Subcutaneous abdominal adipose tissue (tissue), 5 donors: ENCODE results near the gene TAS2R39.
"Not testable (repeated sequence)": the region's sequence is repeated elsewhere in the genome, so short reads cannot be mapped to it uniquely, and the experiment has no call there.

Source experiments
- H3K27ac ChIP-seq: one replicate; pipeline ENCODE4 v1.7.0; 2013; ENCODE audit warnings: low read depth, mild to moderate bottlenecking, inconsistent platforms, low read length, moderate library complexity
- H3K27me3 ChIP-seq, 5 donors: one replicate each; pipeline ENCODE4 v1.7.0; 2013; ENCODE audit warnings: low read length in 5 of 5, inconsistent platforms in 1 of 5; ENCODE audit not compliant: control insufficient read depth in 5 of 5, insufficient read depth in 4 of 5
- H3K36me3 ChIP-seq, 5 donors: one replicate each; pipeline ENCODE4 v1.7.0; 2013; ENCODE audit warnings: low read length in 5 of 5; ENCODE audit not compliant: control insufficient read depth in 5 of 5, insufficient read depth in 5 of 5
- H3K4me1 ChIP-seq, 5 donors: one replicate each; pipeline ENCODE4 v1.7.0; 2013; ENCODE audit warnings: low read length in 5 of 5, mild to moderate bottlenecking in 3 of 5, moderate library complexity in 1 of 5; ENCODE audit not compliant: control insufficient read depth in 5 of 5, insufficient read depth in 5 of 5
- H3K4me3 ChIP-seq, 5 donors: one replicate each; pipeline ENCODE4 v1.7.0; 2013; ENCODE audit warnings: low read length in 5 of 5, low read depth in 1 of 5
- H3K9ac ChIP-seq, 5 donors: one replicate each; pipeline ENCODE4 v1.7.0; 2013; ENCODE audit warnings: low read length in 5 of 5, mild to moderate bottlenecking in 4 of 5, moderate library complexity in 3 of 5
- H3K9me3 ChIP-seq, 5 donors: one replicate each; pipeline ENCODE4 v1.7.0; 2013; ENCODE audit warnings: low read length in 5 of 5; ENCODE audit not compliant: control insufficient read depth in 5 of 5
- donor health status: healthy.
- donor health status: healthy.
- donor health status: healthy.
- donor health status: healthy.
- donor health status: healthy.

The TAS2R39 gene

DNA sequence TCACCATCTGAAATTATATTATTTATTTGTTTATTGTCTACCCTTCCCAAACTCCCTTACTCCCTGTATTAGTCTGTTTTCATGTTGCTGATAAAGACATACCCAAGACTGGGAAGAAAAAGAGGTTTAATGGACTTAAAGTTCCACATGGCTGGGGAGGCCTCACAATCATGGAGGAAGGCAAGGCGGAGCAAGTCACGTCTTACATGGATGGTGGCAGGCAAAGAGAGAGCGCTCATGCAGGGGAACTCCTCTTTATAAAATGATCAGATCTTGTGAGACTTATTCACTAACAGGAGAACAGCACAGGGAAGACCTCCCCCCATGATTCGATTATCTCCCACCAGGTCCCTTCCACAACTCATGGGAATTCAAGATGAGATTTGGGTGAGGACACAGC, 30.3 kb downstream of the TAS2R39 start:
- H3K27me3 ChIP-seq, H3K36me3 ChIP-seq, H3K27ac ChIP-seq, H3K9me3 ChIP-seq, H3K4me3 ChIP-seq, H3K9ac ChIP-seq: not testable (repeated sequence)
- H3K4me1 ChIP-seq, result peaks cover 0 to 11% (median 0%) of the 10 kb centered on the region in 5 donors

DNA sequence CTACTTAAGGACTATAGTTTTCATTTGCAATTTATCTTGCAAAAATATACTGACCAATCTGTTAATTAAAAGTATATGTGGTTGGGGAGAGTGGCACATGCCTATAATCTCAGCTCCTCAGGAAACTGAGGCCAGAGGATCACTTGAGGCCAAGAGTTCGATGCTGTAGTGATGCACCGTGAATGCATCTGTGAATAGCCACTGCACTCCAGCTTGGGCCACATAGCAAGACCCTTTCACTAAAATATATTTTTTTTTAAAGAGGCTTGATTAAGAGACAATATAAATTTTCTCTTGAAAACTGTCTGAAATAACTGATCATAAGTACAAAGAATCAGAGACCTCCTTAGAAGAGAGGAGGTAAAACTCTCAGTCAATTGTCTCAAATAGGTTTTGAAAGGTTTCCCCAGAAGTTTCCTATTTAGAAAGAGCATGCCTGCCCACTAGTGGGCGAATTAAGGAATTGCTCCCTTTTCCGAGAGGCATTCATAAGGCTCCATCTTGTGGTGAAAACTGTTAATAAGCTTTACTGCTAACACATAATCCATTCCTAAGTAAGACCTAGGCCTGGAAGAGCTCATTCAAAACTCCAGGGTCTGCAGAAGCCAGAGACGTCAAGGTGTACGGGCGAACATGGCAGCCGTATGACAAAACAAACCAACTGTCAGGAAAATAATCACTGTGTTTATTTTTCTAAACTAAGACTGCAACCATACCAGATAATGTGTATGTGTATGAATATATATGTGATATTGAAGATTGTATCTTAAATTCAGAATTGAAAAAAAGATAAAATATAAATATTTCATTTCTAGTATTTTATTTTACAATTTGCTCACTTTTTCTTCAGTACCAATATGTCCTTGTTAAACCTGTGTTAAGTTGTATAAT, 31.8 kb downstream of the TAS2R39 start:
- peaks cover 0 to 3% (median 0%) of the 10 kb centered on the region in 5 donors for H3K9me3 ChIP-seq
- peaks cover 0 to 4% (median 0%) of the 10 kb centered on the region in 5 donors for H3K4me1 ChIP-seq
- H3K4me3 ChIP-seq, result no peak overlapping the region
- no peaks in the 10 kb centered on the region for H3K36me3 ChIP-seq
- H3K9ac ChIP-seq, result no peak overlapping the region
- H3K27ac ChIP-seq, result no peak overlapping the region
- peaks cover 0 to under 1% (median 0%) of the 10 kb centered on the region in 5 donors for H3K27me3 ChIP-seq

DNA sequence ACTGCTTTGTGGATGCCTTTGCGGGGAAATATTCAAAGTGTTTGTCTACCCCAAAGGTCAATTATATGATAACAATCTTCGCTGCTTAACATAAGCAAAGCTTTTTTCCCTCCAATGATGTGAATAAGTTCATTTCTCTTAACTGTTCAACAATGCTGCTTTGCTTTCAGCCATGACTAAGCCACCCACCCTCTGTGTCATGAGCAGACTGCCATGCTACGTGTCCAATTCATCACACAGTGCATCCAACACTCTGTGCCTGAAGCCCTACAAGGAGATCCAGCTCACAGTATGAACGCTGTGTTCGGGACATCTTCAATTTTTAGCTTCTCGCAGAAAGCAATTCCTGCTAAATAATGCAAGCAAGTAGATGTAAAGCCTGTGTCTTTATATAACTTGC, 32.9 kb downstream of the TAS2R39 start:
- Histone ChIP-seq H3K4me1 (no peaks in the 10 kb centered on the region), H3K9ac (no peak overlapping the region), H3K27me3 (no peaks in the 10 kb centered on the region), H3K27ac (no peak overlapping the region), H3K4me3 (no peak overlapping the region), H3K9me3 (peaks cover 0 to 3% (median 0%) of the 10 kb centered on the region in 5 donors), H3K36me3 (no peaks in the 10 kb centered on the region)

DNA sequence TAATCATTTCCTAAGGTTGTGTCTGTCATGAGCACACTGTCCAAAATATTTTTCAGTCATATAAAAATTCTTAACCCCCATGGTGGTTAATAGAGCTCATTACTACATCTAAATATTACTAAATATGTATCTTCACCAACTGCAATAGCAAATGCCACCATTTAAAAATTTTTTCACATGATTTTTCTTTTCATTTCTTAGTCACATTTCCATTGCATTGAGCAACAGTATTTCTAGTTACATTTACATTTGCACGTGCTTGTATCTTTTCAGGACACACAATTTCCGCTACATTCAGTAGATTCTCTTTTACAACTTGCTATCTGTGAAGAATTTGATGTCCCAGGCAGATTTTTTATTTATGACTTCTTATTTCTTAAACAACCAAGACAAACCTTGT, 33.5 kb downstream of the TAS2R39 start:
- Histone ChIP-seq H3K4me1 (no peaks in the 10 kb centered on the region), H3K4me3 (no peak overlapping the region), H3K9ac (no peak overlapping the region), H3K27me3 (no peaks in the 10 kb centered on the region), H3K36me3 (no peaks in the 10 kb centered on the region), H3K27ac (no peak overlapping the region), H3K9me3 (peaks cover 0 to 3% (median 0%) of the 10 kb centered on the region in 5 donors)

DNA sequence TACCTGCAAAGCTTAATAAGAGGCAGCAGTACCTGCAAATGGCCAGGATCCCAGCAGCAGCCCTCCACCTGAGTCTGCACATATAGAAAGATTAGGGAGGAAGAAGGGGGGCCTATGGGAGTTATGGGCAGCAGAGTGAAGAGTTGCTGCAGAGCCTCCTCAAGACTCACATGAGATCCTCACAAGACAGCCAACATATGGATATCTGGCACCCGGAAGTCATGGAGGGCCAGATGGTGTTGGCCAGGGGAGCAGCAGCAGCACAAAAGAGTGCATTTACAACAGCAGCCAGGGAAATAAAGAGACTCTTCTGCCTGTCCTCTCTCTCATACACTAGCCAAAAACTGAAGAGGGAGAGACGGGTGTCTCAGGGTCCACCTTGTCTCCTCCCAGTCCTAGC, 34.6 kb downstream of the TAS2R39 start:
- Histone ChIP-seq H3K36me3 (no peaks in the 10 kb centered on the region), H3K27ac (no peak overlapping the region), H3K9ac (no peak overlapping the region), H3K27me3 (no peaks in the 10 kb centered on the region), H3K4me3 (no peak overlapping the region), H3K9me3 (no peaks in the 10 kb centered on the region), H3K4me1 (peaks cover 0 to 4% (median 0%) of the 10 kb centered on the region in 5 donors)

DNA sequence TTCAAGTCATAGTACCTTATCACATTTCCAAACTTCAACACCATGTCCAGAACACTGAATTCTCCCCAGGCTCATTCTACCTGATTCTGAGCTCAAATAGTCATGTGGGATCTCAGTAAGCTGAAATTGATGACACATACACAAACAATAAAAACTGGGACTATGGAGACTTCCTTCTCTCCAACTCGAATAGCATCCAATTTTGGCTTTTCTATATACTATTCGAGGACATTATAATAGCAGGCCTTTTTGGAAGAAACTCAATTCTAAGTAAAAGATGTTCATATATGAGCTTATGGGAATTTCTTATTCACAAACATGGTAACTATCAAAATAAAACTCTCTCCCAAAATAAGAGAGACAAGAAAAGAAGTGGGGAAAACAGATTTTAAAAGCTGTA, 38.1 kb downstream of the TAS2R39 start:
- H3K36me3 ChIP-seq, result no peaks in the 10 kb centered on the region
- H3K4me1 ChIP-seq, result peaks cover 0 to 4% (median 0%) of the 10 kb centered on the region in 5 donors
- H3K9ac ChIP-seq, result no peak overlapping the region
- H3K4me3 ChIP-seq, result no peak overlapping the region
- no peaks in the 10 kb centered on the region for H3K27me3 ChIP-seq
- H3K27ac ChIP-seq, result no peak overlapping the region
- H3K9me3 ChIP-seq, result no peaks in the 10 kb centered on the region

DNA sequence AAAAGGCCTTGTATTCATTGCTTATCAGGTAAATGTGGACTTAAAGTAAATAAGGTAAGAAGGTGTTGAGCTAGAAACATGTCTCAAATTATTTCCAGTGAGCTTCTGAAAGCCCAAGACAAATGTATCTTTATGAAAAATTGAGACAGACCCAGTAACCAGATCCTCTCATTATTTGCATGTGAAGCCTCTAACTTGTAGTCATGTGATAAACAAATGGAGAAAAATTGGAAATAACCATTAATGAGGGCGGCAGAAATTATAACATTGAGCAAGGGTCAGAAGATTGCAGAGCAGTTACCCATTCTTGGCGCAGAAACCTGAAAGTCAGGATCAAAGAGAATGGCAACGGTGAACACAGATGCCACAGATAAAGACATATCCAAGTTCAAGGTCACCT, 38.5 kb downstream of the TAS2R39 start, which contains the start of gene TAS2R40:
Gene TAS2R40 (plus strand): TSS at position 301 of the 400 bp plus-strand sequence. CDS start 42 bp downstream, at position 343.
- H3K27ac ChIP-seq, result no peak within 1 kb of the TSS
- H3K4me3 ChIP-seq, result no peak within 1 kb of the TSS
- H3K27me3 ChIP-seq, result no peaks in the 10 kb centered on the region
- no peaks in the 10 kb centered on the region for H3K9me3 ChIP-seq
- peaks cover 0 to 4% (median 0%) of the 10 kb centered on the region in 5 donors for H3K4me1 ChIP-seq
- H3K36me3 ChIP-seq, result no peaks in the 10 kb centered on the region
- H3K9ac ChIP-seq, result no peak within 1 kb of the TSS

DNA sequence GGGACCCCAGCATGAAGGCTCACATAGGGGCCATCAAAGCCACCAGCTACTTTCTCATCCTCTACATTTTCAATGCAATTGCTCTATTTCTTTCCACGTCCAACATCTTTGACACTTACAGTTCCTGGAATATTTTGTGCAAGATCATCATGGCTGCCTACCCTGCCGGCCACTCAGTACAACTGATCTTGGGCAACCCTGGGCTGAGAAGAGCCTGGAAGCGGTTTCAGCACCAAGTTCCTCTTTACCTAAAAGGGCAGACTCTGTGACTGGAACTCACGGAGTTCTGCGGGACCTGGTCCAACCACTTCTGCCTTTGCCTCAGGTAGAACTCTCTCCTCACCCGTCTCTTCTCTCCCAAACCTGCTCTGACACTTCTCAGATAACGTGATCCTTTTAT, 39.6 kb downstream of the TAS2R39 start:
- no peaks in the 10 kb centered on the region for H3K9me3 ChIP-seq
- no peak overlapping the region for H3K9ac ChIP-seq
- H3K36me3 ChIP-seq, result no peaks in the 10 kb centered on the region
- peaks cover 0 to 6% (median 0%) of the 10 kb centered on the region in 5 donors for H3K4me1 ChIP-seq
- no peaks in the 10 kb centered on the region for H3K27me3 ChIP-seq
- no peak overlapping the region for H3K4me3 ChIP-seq
- no peak overlapping the region for H3K27ac ChIP-seq

DNA sequence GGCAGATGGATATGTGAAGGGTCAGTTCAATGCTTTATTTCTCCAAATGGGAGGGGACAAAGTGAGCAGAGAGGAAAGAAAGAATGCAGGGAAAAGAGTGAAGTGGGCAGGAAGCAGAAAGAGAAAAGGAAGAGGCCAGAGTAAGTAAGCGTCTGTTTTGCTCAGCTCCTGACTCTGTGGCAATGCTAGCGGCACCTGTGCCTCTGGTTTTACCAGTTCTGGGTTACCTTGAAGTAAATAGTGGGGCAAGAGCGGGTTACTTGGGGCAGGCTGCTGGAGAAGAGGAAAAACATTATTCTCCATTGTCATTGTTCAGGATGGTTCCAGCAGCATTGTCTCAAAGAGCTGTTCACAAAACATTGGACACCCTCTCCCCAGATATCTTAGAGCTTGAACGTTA, 40.6 kb downstream of the TAS2R39 start:
- H3K27me3 ChIP-seq, result no peaks in the 10 kb centered on the region
- H3K9ac ChIP-seq, result no peak overlapping the region
- H3K4me1 ChIP-seq, result peaks cover 0 to 7% (median 0%) of the 10 kb centered on the region in 5 donors
- H3K36me3 ChIP-seq, result no peaks in the 10 kb centered on the region
- H3K4me3 ChIP-seq, result no peak overlapping the region
- H3K9me3 ChIP-seq, result no peaks in the 10 kb centered on the region
- H3K27ac ChIP-seq, result no peak overlapping the region

DNA sequence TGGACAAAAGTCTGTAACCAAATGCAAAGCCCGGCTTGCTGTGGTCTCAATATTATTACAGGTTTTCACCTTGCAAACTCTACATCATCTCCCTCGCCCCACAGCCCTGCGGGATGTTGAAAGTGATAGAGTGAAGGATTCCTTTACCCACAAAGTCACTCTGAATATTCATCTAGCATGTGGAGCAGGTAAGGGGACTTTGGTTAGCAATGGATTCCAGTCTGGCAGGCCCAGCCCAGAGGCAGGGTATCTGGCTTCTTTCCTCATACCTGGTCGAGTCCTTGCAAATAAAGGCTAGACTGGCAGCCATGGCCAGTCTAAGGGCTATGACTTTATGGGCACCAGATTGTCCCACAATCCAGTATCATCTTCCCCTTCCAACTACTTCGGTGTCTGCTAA, 41.8 kb downstream of the TAS2R39 start:
- Histone ChIP-seq H3K9ac (no peak overlapping the region), H3K36me3 (no peaks in the 10 kb centered on the region), H3K27ac (no peak overlapping the region), H3K9me3 (no peaks in the 10 kb centered on the region), H3K4me3 (no peak overlapping the region), H3K4me1 (peaks cover 0 to 11% (median 0%) of the 10 kb centered on the region in 5 donors), H3K27me3 (no peaks in the 10 kb centered on the region)
